Rectal smooth muscle tissue (tissue), 1 donor: Measurements from ENCODE around the gene CCL17.
A peak's percentile ranks its signal among the peaks of the same experiment; 100 is the strongest.
"Not testable (repeated sequence)": the region's sequence is repeated elsewhere in the genome, so short reads cannot be mapped to it uniquely, and the experiment has no call there.

Experiments
- H3K27ac ChIP-seq: one replicate; pipeline ENCODE4 v1.7.0; 2013; ENCODE audit warnings: low read depth, low read length, inconsistent platforms
- H3K27me3 ChIP-seq: one replicate; pipeline ENCODE4 v1.7.0; 2013; ENCODE audit warnings: low read length; ENCODE audit not compliant: control insufficient read depth, insufficient read depth
- H3K36me3 ChIP-seq: one replicate; pipeline ENCODE4 v1.7.0; 2013; ENCODE audit warnings: low read length; ENCODE audit not compliant: control insufficient read depth, insufficient read depth
- H3K4me1 ChIP-seq: one replicate; pipeline ENCODE4 v1.7.0; 2013; ENCODE audit warnings: low read length; ENCODE audit not compliant: control insufficient read depth, insufficient read depth
- H3K4me3 ChIP-seq: one replicate; pipeline ENCODE4 v1.7.0; 2013; ENCODE audit warnings: low read length
- H3K9ac ChIP-seq: one replicate; pipeline ENCODE4 v1.7.0; 2013; ENCODE audit warnings: low read length

CCL17 gene

GRCh38 chr16:57371494-57372371 lies 32.8 kb upstream of the CCL17 start:
- Histone ChIP-seq H3K4me1 (peaks cover 2% of the 10 kb centered on the region), H3K4me3 (peak overlapping the region; percentile 56), H3K9ac (peak overlapping the region; percentile 17), H3K27me3 (no peaks in the 10 kb centered on the region), H3K27ac (peak overlapping the region; percentile 57), H3K36me3 (no peaks in the 10 kb centered on the region)

GRCh38 chr16:57372372-57373116 lies 32.0 kb upstream of the CCL17 start, which contains the start of gene CX3CL1:
TSS of gene CX3CL1 (plus strand) at chr16:57372490. CDS start at chr16:57372569, 79 bp downstream.
- H3K27ac ChIP-seq = peak within 1 kb of the TSS; percentile 82
- H3K27me3 ChIP-seq = no peaks in the 10 kb centered on the region
- no peaks in the 10 kb centered on the region for H3K36me3 ChIP-seq
- peak within 1 kb of the TSS; percentile 64 for H3K9ac ChIP-seq
- H3K4me1 ChIP-seq = peaks cover 2% of the 10 kb centered on the region
- peak within 1 kb of the TSS; percentile 56 for H3K4me3 ChIP-seq

- no peaks in the 10 kb centered on the region for H3K36me3 ChIP-seq
- peak overlapping the region; percentile 82 for H3K27ac ChIP-seq
- no peaks in the 10 kb centered on the region for H3K27me3 ChIP-seq
- H3K4me3 ChIP-seq = peak overlapping the region; percentile 56
- H3K4me1 ChIP-seq = peaks cover 2% of the 10 kb centered on the region
- peak overlapping the region; percentile 2 for H3K9ac ChIP-seq
These were observed 31.2 kb upstream of the CCL17 start for GRCh38 chr16:57373117-57373947.

- H3K4me3 ChIP-seq = peak overlapping the region; percentile 56
- H3K9ac ChIP-seq = no peak overlapping the region
- H3K27ac ChIP-seq = peak overlapping the region; percentile 82
- H3K36me3 ChIP-seq = no peaks in the 10 kb centered on the region
- H3K4me1 ChIP-seq = peaks cover 2% of the 10 kb centered on the region
- no peaks in the 10 kb centered on the region for H3K27me3 ChIP-seq
These were observed 30.5 kb upstream of the CCL17 start for GRCh38 chr16:57374067-57374534.

- not testable (repeated sequence) for H3K27ac ChIP-seq, H3K4me1 ChIP-seq, H3K27me3 ChIP-seq, H3K4me3 ChIP-seq, H3K9ac ChIP-seq, H3K36me3 ChIP-seq
These were observed 29.6 kb upstream of the CCL17 start for GRCh38 chr16:57374925-57375465.

GRCh38 chr16:57376313-57376818 lies 28.2 kb upstream of the CCL17 start:
- Histone ChIP-seq H3K27me3 (no peaks in the 10 kb centered on the region), H3K36me3 (no peaks in the 10 kb centered on the region), H3K27ac (no peak overlapping the region), H3K9ac (no peak overlapping the region), H3K4me3 (no peak overlapping the region), H3K4me1 (peaks cover 2% of the 10 kb centered on the region)

- H3K36me3 ChIP-seq = no peaks in the 10 kb centered on the region
- H3K27me3 ChIP-seq = no peaks in the 10 kb centered on the region
- H3K27ac ChIP-seq = no peak overlapping the region
- no peaks in the 10 kb centered on the region for H3K4me1 ChIP-seq
- H3K4me3 ChIP-seq = no peak overlapping the region
- no peak overlapping the region for H3K9ac ChIP-seq
These were observed 27.3 kb upstream of the CCL17 start for GRCh38 chr16:57377080-57377841.

- Histone ChIP-seq H3K36me3 (no peaks in the 10 kb centered on the region), H3K27me3 (no peaks in the 10 kb centered on the region), H3K27ac (no peak overlapping the region)
These were observed 25.0 kb upstream of the CCL17 start for GRCh38 chr16:57379579-57379978.

GRCh38 chr16:57380671-57381462 lies 23.7 kb upstream of the CCL17 start:
- Histone ChIP-seq H3K27ac (no peak overlapping the region), H3K9ac (no peak overlapping the region), H3K4me3 (no peak overlapping the region), H3K27me3 (no peaks in the 10 kb centered on the region), H3K36me3 (no peaks in the 10 kb centered on the region), H3K4me1 (peaks cover 3% of the 10 kb centered on the region)

More at GRCh38 chr16:57379579-57379978, 25.0 kb upstream of the CCL17 start:
- no peak overlapping the region for H3K9ac ChIP-seq
- H3K4me1 ChIP-seq = peaks cover 3% of the 10 kb centered on the region
- H3K4me3 ChIP-seq = no peak overlapping the region

- no peaks in the 10 kb centered on the region for H3K36me3 ChIP-seq
- H3K27ac ChIP-seq = no peak overlapping the region
- no peak overlapping the region for H3K9ac ChIP-seq
- peaks cover 3% of the 10 kb centered on the region for H3K4me1 ChIP-seq
- no peak overlapping the region for H3K4me3 ChIP-seq
- no peaks in the 10 kb centered on the region for H3K27me3 ChIP-seq
These were observed 22.6 kb upstream of the CCL17 start for GRCh38 chr16:57381791-57382534.
